SH-SY5Y (cell line): ENCODE measurements around the gene ARMC6.

ENCODE experiments used
- GATA2 ChIP-seq: IDR thresholded peaks from 2 replicates; pipeline ENCODE4 v1.6.1; 2011; ENCODE audit warnings: mild to moderate bottlenecking, low read depth, low read length
- GATA3 ChIP-seq: IDR thresholded peaks from 2 replicates; pipeline ENCODE4 v1.6.1; 2011; ENCODE audit warnings: low read depth, mild to moderate bottlenecking, low read length, moderate library complexity

Gene ARMC6

DNA sequence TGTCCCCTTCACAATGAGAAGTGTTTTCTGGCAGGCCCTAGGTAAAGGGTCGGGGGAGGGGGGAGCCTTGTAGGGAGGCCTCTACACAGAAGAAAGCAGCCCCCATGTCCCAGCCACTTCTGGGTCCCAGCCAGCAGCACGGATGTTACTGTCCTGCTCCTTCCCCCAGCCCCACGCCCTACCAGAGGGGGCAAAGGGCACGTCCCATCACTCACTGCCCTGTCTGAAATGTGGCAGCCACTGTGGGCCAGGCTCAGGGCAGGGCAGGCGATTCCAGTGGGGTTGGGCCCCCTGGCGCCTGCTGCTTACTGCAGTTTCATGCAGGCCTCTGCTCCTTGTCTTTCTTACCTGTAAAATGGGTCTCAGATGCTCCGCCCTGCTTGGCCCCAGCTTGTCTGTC is 24.3 kb downstream of the ARMC6 start:
- TF ChIP-seq GATA3 (no peak), GATA2 (no peak)

DNA sequence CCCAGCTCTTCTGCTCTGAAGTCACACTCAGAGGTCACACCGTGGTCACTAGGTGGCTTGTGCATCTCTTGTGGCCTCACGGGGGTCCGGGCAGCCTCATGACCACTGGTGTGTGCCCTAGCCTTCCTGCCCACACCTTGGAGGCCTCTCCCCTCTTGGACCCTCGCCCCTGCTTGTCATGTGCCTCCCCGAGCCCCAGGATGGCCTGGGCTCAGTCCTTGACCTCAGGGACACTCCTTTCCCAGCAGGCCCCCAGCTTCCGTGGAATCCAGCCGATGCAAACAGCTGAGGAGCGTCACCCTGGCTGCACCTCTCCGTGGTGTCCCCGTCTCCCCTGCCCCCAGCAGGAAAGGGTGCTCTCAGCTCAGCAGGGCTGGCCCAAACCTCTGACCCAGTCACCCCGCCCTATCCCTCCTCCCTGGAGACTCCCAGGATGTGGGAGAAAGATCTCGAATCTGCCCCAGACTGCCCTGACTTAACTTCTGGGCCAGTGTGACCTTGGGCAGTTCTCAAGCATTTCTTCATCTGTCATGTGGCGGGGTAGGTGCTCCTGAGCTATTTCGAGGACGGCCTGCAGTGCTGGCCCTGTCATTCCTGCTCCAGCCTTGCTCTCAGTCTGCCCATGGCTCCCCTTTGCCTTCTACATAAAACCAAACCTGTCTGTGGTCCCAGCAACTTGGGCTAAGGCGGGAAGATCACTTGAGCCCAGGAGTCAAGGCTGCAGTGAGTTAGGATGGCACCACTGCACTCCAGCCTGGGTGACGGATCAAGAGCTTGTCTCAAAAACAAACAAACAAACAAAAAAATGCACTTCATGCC is 25.8 kb downstream of the ARMC6 start:
- no peak for TF ChIP-seq GATA2
- no peak for TF ChIP-seq GATA3

DNA sequence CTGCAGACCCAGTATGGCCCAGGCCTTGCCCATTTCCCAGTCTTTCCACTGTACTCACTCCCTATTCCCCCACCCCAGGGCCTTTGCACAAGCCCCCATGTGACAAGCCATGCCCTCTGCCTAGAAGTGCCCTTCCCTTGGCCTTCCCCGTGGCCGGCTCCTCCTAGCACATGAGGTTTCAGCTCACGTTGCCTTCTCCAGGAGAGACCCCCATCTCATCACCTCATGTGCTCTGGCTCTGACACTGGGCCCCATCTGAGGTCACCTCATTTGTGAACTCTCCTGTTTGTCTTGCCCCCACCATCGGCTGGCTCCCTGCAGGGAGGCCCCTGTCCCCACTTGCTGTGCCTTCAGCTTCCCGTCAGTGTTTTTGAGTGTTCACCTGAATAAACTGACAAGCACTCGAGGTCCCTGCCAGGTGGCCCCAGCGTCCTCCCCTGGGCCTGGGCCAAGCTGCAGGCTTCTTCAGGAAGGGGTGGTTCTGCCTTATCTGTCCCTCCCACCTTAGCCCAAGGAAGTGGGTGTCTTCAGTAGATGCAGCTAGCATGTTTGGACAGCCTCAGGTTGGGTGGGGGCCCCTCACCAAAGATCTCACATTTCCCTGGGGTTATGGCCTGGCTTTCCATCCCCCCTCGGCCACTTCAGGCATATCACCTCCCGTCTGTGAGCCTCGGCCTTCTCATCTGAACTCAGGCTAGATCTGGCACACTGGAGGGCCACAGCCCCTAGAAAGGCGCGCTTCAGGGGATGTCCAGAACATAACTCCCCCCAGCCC is 26.6 kb downstream of the ARMC6 start:
- TF ChIP-seq GATA2 = no peak
- TF ChIP-seq GATA3 = no peak

DNA sequence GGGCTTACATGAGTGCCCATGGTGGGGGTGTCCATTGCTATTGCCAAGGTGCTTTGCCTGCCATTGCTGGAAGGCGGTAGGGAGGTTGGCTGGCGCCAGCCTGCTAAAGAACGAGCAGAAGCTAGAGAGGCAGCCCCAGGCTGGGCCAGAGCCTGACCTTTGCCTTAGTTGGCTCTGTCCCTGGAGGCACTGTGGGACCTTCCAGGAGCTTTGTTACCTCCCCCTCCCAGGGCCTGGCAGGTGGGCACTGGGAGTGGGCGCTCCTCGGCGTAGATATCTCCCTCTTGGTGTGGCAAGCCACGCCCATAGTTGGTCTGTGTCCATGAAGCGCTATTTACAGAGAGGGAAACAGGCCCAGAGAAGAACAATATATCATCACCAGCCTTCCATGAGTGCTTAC is 28.1 kb downstream of the ARMC6 start:
- no peak for TF ChIP-seq GATA2
- no peak for TF ChIP-seq GATA3

DNA sequence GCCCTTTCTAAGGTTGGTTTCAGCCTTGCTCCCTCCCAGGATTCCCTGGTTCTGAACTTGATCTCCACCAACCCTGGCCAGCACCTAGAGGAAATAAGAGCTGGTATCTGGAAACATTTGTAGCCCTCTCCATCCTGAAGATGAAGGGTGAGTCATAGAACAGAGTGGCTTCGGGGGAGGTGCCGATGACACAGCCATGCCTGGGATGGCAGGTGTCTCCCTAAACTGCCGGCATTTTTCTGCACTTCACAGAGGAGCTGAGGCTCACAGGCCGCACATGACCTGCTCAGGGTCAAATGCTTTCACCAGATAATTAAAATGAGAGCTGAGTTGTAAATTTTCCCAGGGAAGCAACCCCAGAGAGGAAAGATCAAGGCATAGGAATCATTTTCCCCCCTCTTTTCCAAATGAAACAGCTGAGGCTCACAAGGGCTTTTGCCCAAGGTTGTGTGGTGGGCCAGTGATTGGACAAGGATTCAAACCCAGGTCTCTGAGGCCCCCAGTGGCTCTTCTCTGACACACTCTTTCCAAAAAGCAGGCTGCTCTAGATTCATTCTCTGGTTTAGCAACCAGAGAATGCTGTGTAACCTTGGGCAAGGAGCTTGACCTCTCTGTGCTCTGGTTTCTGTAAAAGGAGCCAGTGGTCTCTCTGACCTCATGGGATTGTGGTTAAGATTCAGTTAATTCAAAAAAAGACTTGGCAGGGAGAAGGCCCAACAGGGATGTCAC is 29.2 kb downstream of the ARMC6 start:
- no peak for TF ChIP-seq GATA3
- TF ChIP-seq GATA2 = no peak

DNA sequence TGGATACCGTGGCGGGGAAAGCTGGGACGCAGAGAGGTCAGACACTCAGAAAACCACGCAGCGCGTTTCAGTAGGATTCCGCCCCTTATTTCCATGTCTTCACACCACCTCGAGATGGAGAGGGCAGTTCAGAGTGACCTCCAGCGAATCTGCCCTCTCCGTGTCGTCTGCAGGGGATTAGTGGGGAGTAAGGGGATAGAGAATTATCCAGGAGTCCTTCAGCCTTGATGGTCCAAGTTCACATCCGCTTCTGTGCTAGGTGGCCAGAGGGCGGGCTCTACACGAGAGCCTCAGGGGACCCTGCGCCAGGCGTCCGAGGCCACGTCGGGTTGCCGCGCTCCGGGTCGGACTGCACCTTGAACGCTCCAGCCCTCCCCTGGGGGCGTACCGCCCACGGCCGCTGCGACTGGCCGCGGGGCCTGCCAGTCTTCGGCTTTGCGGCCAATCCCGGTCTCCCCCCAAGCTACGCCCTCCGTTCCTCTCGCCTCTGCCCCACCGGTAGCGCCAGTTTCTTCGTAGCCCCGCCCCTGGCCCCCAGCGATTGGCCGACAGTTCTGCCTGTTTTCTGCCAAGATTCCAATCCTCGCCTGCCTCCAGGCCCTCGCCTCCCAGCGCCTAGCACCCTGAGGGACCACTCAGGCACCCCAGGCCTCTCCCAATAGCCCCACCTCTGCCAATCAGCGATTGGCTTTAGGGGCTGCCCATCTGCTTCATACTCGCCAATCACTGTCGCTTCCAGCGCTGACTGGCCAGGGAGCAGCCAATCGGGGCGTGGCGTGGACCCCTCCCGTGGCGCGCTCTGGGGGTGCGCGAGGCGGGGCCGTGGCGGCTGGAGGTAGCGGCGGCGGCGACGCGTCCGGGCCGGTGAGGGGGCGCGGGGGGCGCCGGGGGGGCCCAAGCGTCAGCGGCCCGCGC is 30.0 kb downstream of the ARMC6 start, which contains the start of gene SLC25A42:
Gene SLC25A42 (plus strand): TSS at position 812 of the 915 bp plus-strand sequence. CDS start 32,131 bp downstream, outside the sequence.
- TF ChIP-seq GATA2 (no peak), GATA3 (no peak)

DNA sequence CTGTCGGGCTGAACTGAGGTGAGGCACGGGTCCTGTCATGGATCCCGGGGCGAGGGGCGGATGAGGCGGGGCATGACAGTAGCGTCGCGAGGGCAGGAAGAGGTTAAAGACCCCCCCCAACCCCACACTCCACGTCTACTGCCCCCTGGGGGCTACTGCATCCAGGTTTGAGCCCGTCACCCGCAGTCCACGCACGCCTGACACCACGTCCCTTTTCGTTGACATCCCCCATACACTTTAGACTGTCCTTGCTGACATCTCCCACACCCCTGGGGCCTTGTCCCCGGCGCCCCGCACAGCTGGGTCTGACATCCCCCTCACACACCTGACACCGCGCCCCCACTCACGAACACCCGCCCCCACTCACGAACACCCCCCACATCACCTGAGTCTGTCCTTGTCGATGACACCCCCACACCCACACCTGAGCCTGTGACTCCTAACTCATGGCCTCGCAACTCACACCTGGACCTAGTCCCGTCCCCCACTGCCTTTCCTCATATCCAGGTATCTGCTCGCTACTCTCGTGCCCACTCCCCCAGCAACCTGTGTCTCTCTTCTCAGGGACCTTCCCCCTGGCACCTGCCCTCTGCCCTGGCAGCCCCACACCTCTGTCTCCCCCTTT is 30.8 kb downstream of the ARMC6 start:
- TF ChIP-seq GATA2 (no peak), GATA3 (no peak)

DNA sequence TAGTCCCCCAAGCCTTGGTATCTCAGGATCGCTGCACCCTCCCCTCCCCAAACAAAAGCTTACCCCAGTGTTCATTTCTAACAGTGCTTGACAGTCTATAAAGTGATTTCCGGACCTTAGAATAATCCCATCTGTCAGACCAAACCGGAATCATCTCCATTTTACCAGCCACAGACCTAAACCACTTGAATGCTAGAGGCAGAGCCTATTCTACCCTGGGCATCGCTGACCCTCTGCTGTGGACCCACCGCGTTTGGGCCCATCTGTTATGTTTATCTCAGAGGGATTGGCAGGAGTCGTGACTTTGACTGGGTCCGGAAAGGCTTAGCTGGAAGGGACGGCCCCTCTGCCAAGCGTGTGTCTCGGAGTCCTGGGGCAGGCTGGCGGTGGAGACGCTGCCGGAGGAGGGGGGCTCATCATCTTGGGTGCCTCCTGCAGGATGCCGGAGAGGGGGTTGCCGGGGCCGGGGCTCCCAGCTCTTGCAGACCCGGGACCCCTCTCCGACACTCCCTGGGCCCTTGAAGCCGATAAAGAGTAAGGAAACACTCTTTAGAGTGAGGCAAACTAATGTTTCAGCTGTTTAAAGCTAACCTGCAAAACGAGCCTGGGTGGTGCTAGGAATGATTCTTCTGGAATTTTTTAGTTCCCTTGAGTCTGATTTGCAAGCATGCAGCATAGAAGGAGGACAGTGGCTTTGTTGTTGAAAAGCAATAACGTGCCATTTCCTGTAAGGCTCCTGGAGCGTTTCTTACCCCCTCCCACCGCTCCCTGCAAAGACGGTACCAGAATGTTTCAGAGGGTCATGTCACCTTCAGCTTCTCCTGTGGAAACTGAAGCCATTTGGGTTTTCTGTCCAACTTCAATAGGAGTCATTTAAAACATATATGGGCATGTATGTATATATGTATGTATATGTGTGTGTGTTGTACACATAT is 31.7 kb downstream of the ARMC6 start:
- TF ChIP-seq GATA2 = no peak
- no peak for TF ChIP-seq GATA3

DNA sequence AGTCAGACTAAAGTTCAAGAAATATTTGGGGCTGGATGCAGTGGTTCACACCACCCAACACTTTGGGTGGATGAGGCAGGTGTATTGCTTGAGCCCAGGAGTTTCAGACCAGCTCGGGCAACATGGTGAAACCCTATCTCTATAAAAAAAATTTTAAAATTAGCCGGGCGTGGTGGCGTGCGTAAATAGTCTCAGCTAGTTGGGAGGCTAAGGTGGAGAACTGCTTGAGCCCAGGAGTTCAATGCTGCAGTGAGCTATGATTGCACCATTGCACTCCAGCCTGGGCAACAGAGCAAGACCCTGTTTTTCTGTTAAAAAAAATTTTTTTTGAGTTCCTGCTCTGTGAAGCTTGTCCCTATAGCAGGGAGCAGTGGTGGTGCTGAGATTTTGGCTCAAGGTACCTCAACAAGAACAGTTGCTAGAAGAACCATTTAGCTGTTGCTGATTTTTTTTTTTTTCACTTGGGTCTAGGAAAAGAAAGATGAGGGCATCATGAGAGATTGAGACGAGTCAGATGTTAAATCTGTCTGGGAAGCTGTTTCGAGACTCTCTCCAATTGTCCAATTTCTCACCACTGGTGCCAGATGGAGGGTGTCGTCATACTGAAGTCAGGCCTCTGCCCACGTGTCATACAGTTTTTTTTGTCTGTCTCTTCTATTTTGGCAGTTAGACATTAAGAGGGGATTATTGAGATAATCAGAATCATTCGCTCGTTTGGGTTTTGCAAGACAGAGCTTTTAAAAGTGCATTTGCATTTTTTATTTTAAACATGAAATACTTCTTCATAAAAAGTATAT is 34.1 kb downstream of the ARMC6 start:
- TF ChIP-seq GATA2 (no peak), GATA3 (no peak)

DNA sequence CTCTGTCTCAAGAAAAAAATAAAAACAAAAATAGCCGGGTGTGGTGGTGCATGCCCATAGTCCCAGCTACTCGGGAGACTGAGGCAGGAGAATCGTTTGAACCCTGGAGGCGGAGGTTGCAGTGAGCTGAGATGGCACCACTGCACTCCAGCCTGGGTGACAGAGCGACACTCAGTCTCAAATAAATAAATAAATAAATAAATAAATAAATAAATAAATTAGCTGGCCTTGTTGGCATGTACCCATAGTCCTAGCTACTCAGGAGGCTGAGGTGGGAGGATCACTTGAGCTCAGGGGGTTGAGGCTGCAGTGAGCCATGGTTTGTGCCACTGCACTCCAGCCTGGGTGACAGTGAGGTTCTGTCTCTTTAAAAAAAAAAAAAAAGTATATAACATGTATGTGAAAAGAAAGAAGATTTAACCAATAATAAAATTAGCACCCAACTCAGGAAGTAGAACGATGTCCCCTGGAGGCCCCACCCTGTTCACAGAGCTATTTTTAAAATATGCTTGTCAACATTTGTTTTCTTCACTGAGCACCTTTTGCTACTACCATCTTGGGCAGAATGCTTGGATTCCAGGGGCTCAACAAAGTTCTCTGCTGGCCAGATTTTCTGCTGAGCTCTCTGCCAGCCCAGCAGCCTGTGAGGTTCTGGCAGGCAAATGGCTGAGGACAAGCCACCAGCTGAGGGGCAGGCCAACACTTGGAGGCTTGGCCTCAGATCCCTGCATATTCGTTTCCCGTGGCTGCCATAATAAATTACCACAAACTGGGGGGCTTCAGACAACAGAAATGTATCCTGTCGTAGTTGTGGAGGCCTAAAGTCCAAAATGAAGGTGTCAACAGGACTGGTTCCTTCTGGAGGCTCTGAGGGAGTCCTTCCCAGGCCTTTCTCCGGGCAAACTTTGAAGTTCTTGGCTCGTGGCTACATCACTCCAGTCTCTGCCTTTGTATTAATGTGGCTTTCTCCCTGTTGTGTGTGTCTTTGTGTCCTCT is 35.6 kb downstream of the ARMC6 start:
- TF ChIP-seq GATA2 (no peak), GATA3 (no peak)
